ENCODE results near the gene APMAP.

The APMAP gene

GRCh38 chr20:25016471-25016870, 23.9 kb upstream of the APMAP start:
- no peaks in the 10 kb centered on the region for H3K9me2 ChIP-seq (replicated peaks; ENCODE audit: insufficient read depth, low read length)
- H3K36me3 ChIP-seq (ENCODE audit: low read length) = no peaks in the 10 kb centered on the region
- H3K27me3 ChIP-seq (ENCODE audit: low read length) = no peaks in the 10 kb centered on the region
- H3F3A ChIP-seq (ENCODE audit: insufficient read depth) = no peaks in the 10 kb centered on the region
- H3K27ac ChIP-seq (ENCODE audit: low read depth, low read length) = no peak overlapping the region
- H3K4me2 ChIP-seq (ENCODE audit: low read depth, low read length, poor library complexity, severe bottlenecking) = no peak overlapping the region
- no peaks in the 10 kb centered on the region for H3K79me2 ChIP-seq (ENCODE audit: insufficient read depth, low read length)
- TF ChIP-seq, protein P1, sequence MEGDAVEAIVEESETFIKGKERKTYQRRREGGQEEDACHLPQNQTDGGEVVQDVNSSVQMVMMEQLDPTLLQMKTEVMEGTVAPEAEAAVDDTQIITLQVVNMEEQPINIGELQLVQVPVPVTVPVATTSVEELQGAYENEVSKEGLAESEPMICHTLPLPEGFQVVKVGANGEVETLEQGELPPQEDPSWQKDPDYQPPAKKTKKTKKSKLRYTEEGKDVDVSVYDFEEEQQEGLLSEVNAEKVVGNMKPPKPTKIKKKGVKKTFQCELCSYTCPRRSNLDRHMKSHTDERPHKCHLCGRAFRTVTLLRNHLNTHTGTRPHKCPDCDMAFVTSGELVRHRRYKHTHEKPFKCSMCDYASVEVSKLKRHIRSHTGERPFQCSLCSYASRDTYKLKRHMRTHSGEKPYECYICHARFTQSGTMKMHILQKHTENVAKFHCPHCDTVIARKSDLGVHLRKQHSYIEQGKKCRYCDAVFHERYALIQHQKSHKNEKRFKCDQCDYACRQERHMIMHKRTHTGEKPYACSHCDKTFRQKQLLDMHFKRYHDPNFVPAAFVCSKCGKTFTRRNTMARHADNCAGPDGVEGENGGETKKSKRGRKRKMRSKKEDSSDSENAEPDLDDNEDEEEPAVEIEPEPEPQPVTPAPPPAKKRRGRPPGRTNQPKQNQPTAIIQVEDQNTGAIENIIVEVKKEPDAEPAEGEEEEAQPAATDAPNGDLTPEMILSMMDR (IDR thresholded peaks at IDR 0.05; ENCODE audit: insufficient read depth, low read length, poor library complexity, severe bottlenecking) = no peak
- TF ChIP-seq EZH2phosphoT487 (conservative IDR thresholded peaks at IDR 0.05; ENCODE audit: low read length) = no peak
- H3K4me3 ChIP-seq (ENCODE audit: insufficient read depth, low read length, poor library complexity, severe bottlenecking) = no peak overlapping the region
- no peaks in the 10 kb centered on the region for H4K20me1 ChIP-seq (ENCODE audit: low read depth, low read length)
- no peak overlapping the region for H3K9ac ChIP-seq (ENCODE audit: low read length)
- no peaks in the 10 kb centered on the region for H3K9me3 ChIP-seq (ENCODE audit: insufficient read depth, low read length)
- no peak overlapping the region for H2AFZ ChIP-seq (ENCODE audit: low read depth, low read length, severe bottlenecking)

DNA sequence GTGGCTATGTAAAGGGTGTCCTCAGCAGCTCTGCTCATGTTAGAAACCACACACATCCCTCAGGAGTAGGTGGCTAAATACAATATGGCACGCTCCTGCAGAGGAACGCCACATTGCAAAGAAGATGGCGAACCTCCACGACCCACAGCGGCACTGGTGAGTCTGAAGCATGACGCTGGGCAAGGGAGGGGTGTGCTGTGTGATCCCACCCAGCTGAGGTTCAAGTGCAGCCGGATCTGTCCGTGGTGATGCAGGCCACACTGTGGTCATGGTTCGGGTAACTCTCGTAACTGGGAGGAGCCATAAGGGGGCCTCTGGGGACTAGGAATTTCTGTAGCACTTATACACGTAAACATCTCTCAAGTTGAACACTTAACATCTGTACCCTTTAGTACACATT, 23.4 kb upstream of the APMAP start:
- no peak overlapping the region for H3K9ac ChIP-seq (ENCODE audit: low read length)
- TF ChIP-seq, protein P1 (IDR thresholded peaks at IDR 0.05; ENCODE audit: insufficient read depth, low read length, poor library complexity, severe bottlenecking) = no peak
- TF ChIP-seq EZH2phosphoT487 (conservative IDR thresholded peaks at IDR 0.05; ENCODE audit: low read length) = no peak
- no peaks in the 10 kb centered on the region for H3K27me3 ChIP-seq (ENCODE audit: low read length)
- H3K4me2 ChIP-seq (ENCODE audit: low read depth, low read length, poor library complexity, severe bottlenecking) = no peak overlapping the region
- no peaks in the 10 kb centered on the region for H3K9me2 ChIP-seq (replicated peaks; ENCODE audit: insufficient read depth, low read length)
- no peak overlapping the region for H3K27ac ChIP-seq (ENCODE audit: low read depth, low read length)
- H4K20me1 ChIP-seq (ENCODE audit: low read depth, low read length) = no peaks in the 10 kb centered on the region
- no peak overlapping the region for H2AFZ ChIP-seq (ENCODE audit: low read depth, low read length, severe bottlenecking)
- H3K79me2 ChIP-seq (ENCODE audit: insufficient read depth, low read length) = no peaks in the 10 kb centered on the region
- no peaks in the 10 kb centered on the region for H3K36me3 ChIP-seq (ENCODE audit: low read length)
- no peaks in the 10 kb centered on the region for H3K9me3 ChIP-seq (ENCODE audit: insufficient read depth, low read length)
- H3F3A ChIP-seq (ENCODE audit: insufficient read depth) = no peaks in the 10 kb centered on the region
- H3K4me3 ChIP-seq (ENCODE audit: insufficient read depth, low read length, poor library complexity, severe bottlenecking) = no peak overlapping the region

GRCh38 chr20:25014816-25015215, 22.3 kb upstream of the APMAP start:
- Histone ChIP-seq H4K20me1 (ENCODE audit: low read depth, low read length) (no peaks in the 10 kb centered on the region), H3K9ac (ENCODE audit: low read length) (no peak overlapping the region), H3K27ac (ENCODE audit: low read depth, low read length) (no peak overlapping the region), H3K4me3 (ENCODE audit: insufficient read depth, low read length, poor library complexity, severe bottlenecking) (no peak overlapping the region), H3F3A (ENCODE audit: insufficient read depth) (no peaks in the 10 kb centered on the region), H3K9me3 (ENCODE audit: insufficient read depth, low read length) (no peaks in the 10 kb centered on the region), H3K79me2 (ENCODE audit: insufficient read depth, low read length) (no peaks in the 10 kb centered on the region), H3K27me3 (ENCODE audit: low read length) (no peaks in the 10 kb centered on the region), H3K4me2 (ENCODE audit: low read depth, low read length, poor library complexity, severe bottlenecking) (no peak overlapping the region), H3K36me3 (ENCODE audit: low read length) (no peaks in the 10 kb centered on the region), H3K9me2 (replicated peaks; ENCODE audit: insufficient read depth, low read length) (no peaks in the 10 kb centered on the region), H2AFZ (ENCODE audit: low read depth, low read length, severe bottlenecking) (no peak overlapping the region)
- no peak for TF ChIP-seq EZH2phosphoT487 (conservative IDR thresholded peaks at IDR 0.05; ENCODE audit: low read length)
- TF ChIP-seq, protein P1 (IDR thresholded peaks at IDR 0.05; ENCODE audit: insufficient read depth, low read length, poor library complexity, severe bottlenecking) = no peak
